Common myeloid progenitor, CD34-positive (primary cell): ENCODE results near the gene CHRNG.
"Not testable (repeated sequence)": the region's sequence is repeated elsewhere in the genome, so short reads cannot be mapped to it uniquely, and the experiment has no call there.

Source experiments
- CTCF ChIA-PET: fragments of 350-600 bp; sonication (Branson Sonifier 250); formaldehyde crosslinking; loops from one replicate; lab custom pipeline; 2021; ENCODE audit warnings: antibody characterized with exemption; lab: Charles Lee
- POLR2A ChIA-PET: fragments of 350-600 bp; sonication (Branson Sonifier 250); formaldehyde crosslinking; loops from one replicate; lab custom pipeline; 2021; ENCODE audit warnings: antibody characterized with exemption; lab: Charles Lee
- DNase-seq, 3 donors: peaks; one replicate each; pipeline versions ENCODE4 v3.0.0 to v3.0.0-alpha.2; 2013
- H3K27ac ChIP-seq, 2 experiments: 1 replicate in 1 of 2; 2 replicates in 1 of 2; pipeline ENCODE4 v1.7.0; 2013; ENCODE audit warnings: inconsistent platforms in 2 of 2, low read length in 2 of 2, mild to moderate bottlenecking in 2 of 2, low read depth in 1 of 2, moderate library complexity in 1 of 2; ENCODE audit not compliant: severe bottlenecking in 2 of 2, insufficient read depth in 1 of 2, poor library complexity in 1 of 2
- H3K27me3 ChIP-seq, 5 experiments: replicated peaks in 2 of 5; 1 replicate in 3 of 5; 2 replicates in 2 of 5; pipeline versions ENCODE4 v1.6.1 to v1.7.0; 2013; ENCODE audit warnings: low read length in 4 of 5, mild to moderate bottlenecking in 2 of 5, moderate library complexity in 2 of 5, inconsistent platforms in 1 of 5; ENCODE audit not compliant: insufficient read depth in 5 of 5, control insufficient read depth in 4 of 5
- H3K36me3 ChIP-seq, 4 experiments: 1 replicate in 2 of 4; 2 replicates in 2 of 4; pipeline versions ENCODE4 v1.6.1 to v1.7.0; 2013; ENCODE audit warnings: low read length in 3 of 4, control low read depth in 1 of 4, mild to moderate bottlenecking in 1 of 4; ENCODE audit not compliant: control insufficient read depth in 4 of 4, insufficient read depth in 4 of 4
- H3K4me1 ChIP-seq, 4 experiments: 1 replicate in 3 of 4; 2 replicates in 1 of 4; pipeline versions ENCODE4 v1.6.1 to v1.7.1; 2013; ENCODE audit warnings: low read length in 3 of 4, mild to moderate bottlenecking in 3 of 4, control low read depth in 1 of 4, inconsistent platforms in 1 of 4, moderate library complexity in 1 of 4; ENCODE audit not compliant: control insufficient read depth in 4 of 4, insufficient read depth in 4 of 4; ENCODE audit errors: control extremely low read depth in 1 of 4
- H3K4me3 ChIP-seq, 7 experiments: 1 replicate in 4 of 7; 2 replicates in 3 of 7; pipeline versions ENCODE4 v1.5.1 to v1.7.0; 2013; ENCODE audit warnings: mild to moderate bottlenecking in 7 of 7, low read length in 6 of 7, moderate library complexity in 6 of 7, inconsistent platforms in 2 of 7, low read depth in 2 of 7, control low read depth in 1 of 7; ENCODE audit not compliant: insufficient read depth in 4 of 7, control insufficient read depth in 1 of 7; ENCODE audit errors: extremely low read depth in 1 of 7
- H3K9me3 ChIP-seq, 5 experiments: 1 replicate in 4 of 5; 2 replicates in 1 of 5; pipeline versions ENCODE4 v1.6.1 to v1.7.1; 2013; ENCODE audit warnings: low read length in 4 of 5, mild to moderate bottlenecking in 2 of 5, inconsistent platforms in 1 of 5, low read depth in 1 of 5, moderate library complexity in 1 of 5; ENCODE audit not compliant: control insufficient read depth in 4 of 5, insufficient read depth in 2 of 5; ENCODE audit errors: control extremely low read depth in 1 of 5
- WGBS: methylation state at CpG from one replicate; pipeline ENCODE4 v1.1.5; 2013; ENCODE audit not compliant: insufficient coverage; 5-methylcytosine and 5-hydroxymethylcytosine counted together

CHRNG gene

GRCh38 chr2:232567721-232568120 lies 28.2 kb downstream of the CHRNG start:
- DNase-seq = no peak
- Histone ChIP-seq H3K36me3 (peaks cover 14 to 88% (median 64%) of the 10 kb centered on the region in 4 experiments), H3K4me1 (no peaks in the 10 kb centered on the region), H3K4me3 (no peak overlapping the region), H3K27ac (no peak overlapping the region), H3K9me3 (no peaks in the 10 kb centered on the region), H3K27me3 (no peaks in the 10 kb centered on the region)
- ChIA-PET POLR2A (no interaction called here), CTCF (interaction anchor here (0.7 to 2.7 kb wide), 4 partner anchors 10 to 38 kb away, joined by 3 to 13 read pairs (median 4); no protein-coding TSS in a partner anchor)

GRCh38 chr2:232568161-232568560 lies 28.7 kb downstream of the CHRNG start:
- POLR2A ChIA-PET = no interaction called here
- peaks cover 13 to 88% (median 64%) of the 10 kb centered on the region in 4 experiments for H3K36me3 ChIP-seq
- CTCF ChIA-PET = interaction anchor here (1.2 to 2.7 kb wide), 3 partner anchors 10 to 37 kb away, joined by 3 to 13 read pairs (median 4); no protein-coding TSS in a partner anchor

GRCh38 chr2:232569541-232569940 lies 30.0 kb downstream of the CHRNG start:
- Histone ChIP-seq H3K4me3 (no peak overlapping the region), H3K27ac (no peak overlapping the region), H3K36me3 (peaks cover 13 to 89% (median 64%) of the 10 kb centered on the region in 4 experiments), H3K27me3 (no peaks in the 10 kb centered on the region), H3K9me3 (no peaks in the 10 kb centered on the region), H3K4me1 (no peaks in the 10 kb centered on the region)
- no peak for DNase-seq
- POLR2A ChIA-PET = no interaction called here
- 97% methylated on average over 6 of the region's 9 CpGs for WGBS
- CTCF ChIA-PET = interaction anchor here (1.4 to 2.7 kb wide), 2 partner anchors 9 to 16 kb away, joined by 4 to 13 read pairs; no protein-coding TSS in a partner anchor

More at GRCh38 chr2:232568161-232568560, 28.7 kb downstream of the CHRNG start:
- 86% methylated on average over 3 of the region's 5 CpGs for WGBS
- H3K4me1 ChIP-seq = no peaks in the 10 kb centered on the region
- H3K9me3 ChIP-seq = no peaks in the 10 kb centered on the region
- peak in 1 of 3 donors; percentile 19 for DNase-seq
- no peak overlapping the region for H3K27ac ChIP-seq
- H3K27me3 ChIP-seq = no peaks in the 10 kb centered on the region
- H3K4me3 ChIP-seq = no peak overlapping the region

- DNase-seq, H3K27ac ChIP-seq, H3K4me1 ChIP-seq, H3K27me3 ChIP-seq, H3K4me3 ChIP-seq, H3K9me3 ChIP-seq, POLR2A ChIA-PET: not testable (repeated sequence)
- WGBS = 100% methylated on average over 4 of the region's 6 CpGs
- H3K36me3 ChIP-seq = peaks cover 10 to 88% (median 63%) of the 10 kb centered on the region in 4 experiments
- CTCF ChIA-PET = interaction anchor here (1.0 to 2.7 kb wide), 2 partner anchors 8 to 10 kb away, joined by 3 to 13 read pairs; no protein-coding TSS in a partner anchor
Measured at GRCh38 chr2:232570481-232570880, 31.0 kb downstream of the CHRNG start.

GRCh38 chr2:232571026-232571474 lies 31.6 kb downstream of the CHRNG start:
- 95% methylated on average over 7 of the region's 7 CpGs for WGBS
- ChIA-PET POLR2A (no interaction called here), CTCF (interaction anchor here (1.0 to 1.3 kb wide), 2 partner anchors 8 to 9 kb away, joined by 3 to 4 read pairs; no protein-coding TSS in a partner anchor)
- no peaks in the 10 kb centered on the region for H3K27me3 ChIP-seq
- no peak for DNase-seq
- no peak overlapping the region for H3K4me3 ChIP-seq
- H3K4me1 ChIP-seq = no peaks in the 10 kb centered on the region
- H3K9me3 ChIP-seq = no peaks in the 10 kb centered on the region
- H3K36me3 ChIP-seq = peaks cover 10 to 82% (median 60%) of the 10 kb centered on the region in 4 experiments
- H3K27ac ChIP-seq = no peak overlapping the region

GRCh38 chr2:232573042-232573441 lies 33.5 kb downstream of the CHRNG start:
- CTCF ChIA-PET = no interaction called here

GRCh38 chr2:232573771-232574435 lies 34.4 kb downstream of the CHRNG start:
- POLR2A ChIA-PET = interaction anchor here (0.6 kb wide), 1 partner anchor 22 kb away, joined by 6 read pairs; no protein-coding TSS in a partner anchor
- CTCF ChIA-PET = no interaction called here
- no peak for DNase-seq
- peaks cover 10 to 53% (median 37%) of the 10 kb centered on the region in 4 experiments for H3K36me3 ChIP-seq
- no peak overlapping the region for H3K27ac ChIP-seq
- no peaks in the 10 kb centered on the region for H3K9me3 ChIP-seq
- no peaks in the 10 kb centered on the region for H3K4me1 ChIP-seq
- 94% methylated on average over 4 of the region's 8 CpGs for WGBS
- H3K4me3 ChIP-seq = no peak overlapping the region
- no peaks in the 10 kb centered on the region for H3K27me3 ChIP-seq

More at GRCh38 chr2:232573042-232573441, 33.5 kb downstream of the CHRNG start:
- no peak overlapping the region for H3K4me3 ChIP-seq
- POLR2A ChIA-PET = no interaction called here
- no peaks in the 10 kb centered on the region for H3K4me1 ChIP-seq
- no peak overlapping the region for H3K27ac ChIP-seq
- H3K9me3 ChIP-seq = no peaks in the 10 kb centered on the region
- no peaks in the 10 kb centered on the region for H3K27me3 ChIP-seq
- peaks cover 10 to 62% (median 45%) of the 10 kb centered on the region in 4 experiments for H3K36me3 ChIP-seq
- DNase-seq = no peak
